ENCODE data around the gene LMCD1.

The LMCD1 gene

GRCh38 chr3:8520816-8521403, 19.3 kb downstream of the LMCD1 start:
- no peak for DNase-seq (ENCODE audit: low read depth)
- H3K4me3 ChIP-seq (replicated peaks; ENCODE audit: low read depth, low read length) = no peak overlapping the region
- TF ChIP-seq CTCF (IDR thresholded peaks at IDR 0.05; ENCODE audit: low read length, missing control alignments) = no peak

- TF ChIP-seq CTCF (IDR thresholded peaks at IDR 0.05; ENCODE audit: low read length, missing control alignments) = no peak
- DNase-seq (ENCODE audit: low read depth) = no peak
Observed at GRCh38 chr3:8523041-8523440, 21.4 kb downstream of the LMCD1 start.

GRCh38 chr3:8524249-8524648, 22.6 kb downstream of the LMCD1 start:
- no peak for TF ChIP-seq CTCF (IDR thresholded peaks at IDR 0.05; ENCODE audit: low read length, missing control alignments)
- no peak for DNase-seq (ENCODE audit: low read depth)

More at GRCh38 chr3:8523041-8523440, 21.4 kb downstream of the LMCD1 start:
- H3K4me3 ChIP-seq (replicated peaks; ENCODE audit: low read depth, low read length) = no peak overlapping the region

GRCh38 chr3:8524656-8525399, 23.2 kb downstream of the LMCD1 start:
- H3K4me3 ChIP-seq (replicated peaks; ENCODE audit: low read depth, low read length) = no peak overlapping the region
- TF ChIP-seq CTCF (IDR thresholded peaks at IDR 0.05; ENCODE audit: low read length, missing control alignments) = no peak
- DNase-seq (ENCODE audit: low read depth) = no peak

More at GRCh38 chr3:8524249-8524648, 22.6 kb downstream of the LMCD1 start:
- H3K4me3 ChIP-seq (replicated peaks; ENCODE audit: low read depth, low read length) = no peak overlapping the region

- no peak for TF ChIP-seq CTCF (IDR thresholded peaks at IDR 0.05; ENCODE audit: low read length, missing control alignments)
- H3K4me3 ChIP-seq (replicated peaks; ENCODE audit: low read depth, low read length) = no peak overlapping the region
- DNase-seq (ENCODE audit: low read depth) = no peak
Observed at GRCh38 chr3:8525893-8526292, 24.3 kb downstream of the LMCD1 start.

GRCh38 chr3:8529181-8529637, 27.6 kb downstream of the LMCD1 start:
- no peak overlapping the region for H3K4me3 ChIP-seq (replicated peaks; ENCODE audit: low read depth, low read length)
- DNase-seq (ENCODE audit: low read depth) = peak; percentile 84
- no peak for TF ChIP-seq CTCF (IDR thresholded peaks at IDR 0.05; ENCODE audit: low read length, missing control alignments)
